Measurements from ENCODE around the gene C1orf21.

Gene C1orf21

GRCh38 chr1:184563308-184563707 is 176.5 kb downstream of the C1orf21 start:
- DNase-seq = no peak

DNA sequence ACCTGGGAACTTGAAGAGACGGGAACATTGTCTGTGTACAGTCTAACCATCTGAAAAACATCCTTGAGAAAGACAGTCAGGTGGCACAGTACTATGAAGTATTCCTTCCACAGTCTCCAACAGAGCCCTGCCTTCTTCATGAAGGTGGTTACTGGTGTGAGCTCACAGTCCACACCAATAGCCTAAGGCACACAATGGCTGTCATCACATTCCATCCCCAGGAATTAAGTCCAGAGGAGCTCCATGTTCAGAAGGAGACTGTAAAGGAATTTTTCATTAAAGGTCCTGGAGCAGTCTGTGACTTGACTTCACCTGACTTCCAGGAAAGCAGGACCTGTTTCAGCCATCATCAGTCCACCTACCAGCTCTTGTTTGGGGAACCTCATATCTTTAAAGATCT is 180.2 kb downstream of the C1orf21 start:
- DNase-seq = no peak

GRCh38 chr1:184567637-184568036 is 180.8 kb downstream of the C1orf21 start:
- DNase-seq = no peak

GRCh38 chr1:184568148-184568547 is 181.3 kb downstream of the C1orf21 start:
- no peak for DNase-seq

- no peak for DNase-seq
These were observed 182.3 kb downstream of the C1orf21 start for GRCh38 chr1:184569106-184569505.

DNA sequence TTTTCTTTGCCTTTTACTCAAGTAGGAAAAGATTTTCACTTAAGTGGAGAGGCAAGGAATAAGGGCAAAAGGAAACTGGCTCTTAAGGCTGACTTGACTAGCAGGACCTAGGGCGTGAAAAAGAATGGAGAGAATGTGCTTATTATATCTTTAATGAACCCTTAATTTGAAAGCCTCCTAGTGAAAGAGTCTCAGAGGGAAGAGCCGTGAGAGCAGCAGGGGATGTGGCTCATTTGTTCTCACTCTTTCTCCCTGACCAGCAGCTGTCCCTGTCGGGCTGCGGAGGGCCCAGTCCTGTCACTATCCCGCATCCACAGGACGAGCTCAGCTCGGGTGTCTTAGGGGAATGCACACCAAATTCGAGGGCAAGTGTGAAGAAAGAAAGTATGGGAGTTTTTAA is 187.8 kb downstream of the C1orf21 start:
- DNase-seq = no peak

GRCh38 chr1:184576822-184577221 is 190.0 kb downstream of the C1orf21 start:
- DNase-seq = no peak

DNA sequence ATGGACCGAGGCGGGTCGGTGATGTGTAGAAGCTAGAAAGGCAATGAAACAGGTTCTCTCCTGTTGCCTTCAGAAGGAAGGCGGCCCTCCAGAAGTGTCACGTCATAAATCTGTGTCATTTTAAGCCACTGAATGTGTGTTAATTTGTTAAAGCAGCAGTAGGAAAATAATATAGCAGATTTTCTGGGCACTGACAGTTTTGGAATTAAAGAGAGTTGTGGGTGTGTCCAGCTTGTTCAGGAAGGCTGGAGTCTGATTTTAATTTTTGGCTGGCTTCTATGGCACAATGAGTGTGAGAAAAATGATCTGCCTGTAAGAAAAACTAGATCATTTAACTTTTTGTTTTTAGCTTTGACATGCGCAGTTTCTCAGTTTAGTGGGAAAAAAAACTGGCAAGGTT is 190.5 kb downstream of the C1orf21 start:
- no peak for DNase-seq

GRCh38 chr1:184582411-184582810 is 195.6 kb downstream of the C1orf21 start:
- no peak for DNase-seq

- no peak for DNase-seq
These were observed 197.0 kb downstream of the C1orf21 start for GRCh38 chr1:184583849-184584248.

GRCh38 chr1:184588701-184589100 is 201.9 kb downstream of the C1orf21 start:
- no peak for DNase-seq

DNA sequence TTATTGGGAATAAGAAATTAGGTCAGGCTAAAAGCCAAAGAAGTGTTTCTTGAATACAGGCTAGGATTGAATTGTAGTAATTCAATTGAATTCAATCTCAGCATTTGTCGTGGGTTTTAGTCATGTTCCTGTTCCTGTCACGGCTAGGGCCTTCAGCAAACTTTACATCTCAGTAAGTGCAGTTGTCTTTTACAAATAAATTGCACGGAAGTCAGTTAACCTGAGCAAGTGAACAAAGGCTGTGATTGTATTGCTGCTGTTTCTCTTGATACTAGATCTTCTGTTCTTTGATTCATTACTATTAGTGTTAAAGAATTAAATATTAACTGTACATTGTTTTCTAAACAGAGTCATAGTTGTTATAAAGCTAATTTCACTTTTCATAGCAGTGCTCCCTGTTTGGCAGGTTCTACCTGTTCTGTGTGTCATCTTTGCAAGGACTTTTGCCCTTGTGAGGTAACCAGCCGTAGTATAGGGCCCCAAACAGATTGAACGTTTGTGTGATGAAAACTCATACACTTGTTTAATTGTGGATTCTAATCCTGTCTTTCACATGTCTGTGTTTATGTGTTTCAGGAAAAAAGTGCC is 203.4 kb downstream of the C1orf21 start:
- no peak for DNase-seq

DNA sequence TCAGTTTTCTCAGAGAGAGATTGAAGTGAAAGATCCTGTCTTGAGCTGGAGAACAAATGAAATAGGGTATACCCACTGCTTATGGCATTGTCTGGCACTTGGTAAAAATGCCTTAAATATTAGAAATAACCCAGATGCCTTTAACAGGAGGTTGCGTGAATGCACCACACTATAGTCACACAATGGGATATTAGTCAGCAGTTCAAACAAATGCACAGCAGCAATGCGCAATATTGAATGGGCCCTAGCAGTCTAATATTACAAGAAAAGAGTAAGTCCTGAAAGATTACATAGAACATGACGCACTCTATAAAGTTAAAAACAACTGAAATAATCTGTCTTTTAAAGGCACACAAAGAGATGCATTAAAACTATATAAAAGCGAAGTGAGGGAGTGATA is 206.8 kb downstream of the C1orf21 start:
- DNase-seq = no peak

DNA sequence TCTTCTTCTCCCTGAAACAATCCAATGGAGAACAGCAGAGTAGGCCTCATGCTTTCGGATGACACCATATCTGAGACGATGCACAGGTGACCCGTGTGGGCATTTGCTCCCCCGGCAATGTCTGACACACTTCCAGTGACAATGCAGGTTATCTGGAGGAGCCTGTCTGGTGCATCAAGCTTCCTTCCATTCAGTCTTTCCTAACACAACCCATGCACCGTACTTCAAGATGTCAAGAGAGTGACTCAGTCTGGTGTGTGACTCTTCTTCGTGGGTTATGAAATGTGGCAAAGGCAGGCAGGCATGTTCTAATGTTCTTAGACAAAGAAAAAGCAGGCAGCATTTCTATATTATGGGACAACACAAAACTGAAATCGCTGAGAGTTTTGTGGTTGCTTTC is 208.8 kb downstream of the C1orf21 start:
- no peak for DNase-seq

DNA sequence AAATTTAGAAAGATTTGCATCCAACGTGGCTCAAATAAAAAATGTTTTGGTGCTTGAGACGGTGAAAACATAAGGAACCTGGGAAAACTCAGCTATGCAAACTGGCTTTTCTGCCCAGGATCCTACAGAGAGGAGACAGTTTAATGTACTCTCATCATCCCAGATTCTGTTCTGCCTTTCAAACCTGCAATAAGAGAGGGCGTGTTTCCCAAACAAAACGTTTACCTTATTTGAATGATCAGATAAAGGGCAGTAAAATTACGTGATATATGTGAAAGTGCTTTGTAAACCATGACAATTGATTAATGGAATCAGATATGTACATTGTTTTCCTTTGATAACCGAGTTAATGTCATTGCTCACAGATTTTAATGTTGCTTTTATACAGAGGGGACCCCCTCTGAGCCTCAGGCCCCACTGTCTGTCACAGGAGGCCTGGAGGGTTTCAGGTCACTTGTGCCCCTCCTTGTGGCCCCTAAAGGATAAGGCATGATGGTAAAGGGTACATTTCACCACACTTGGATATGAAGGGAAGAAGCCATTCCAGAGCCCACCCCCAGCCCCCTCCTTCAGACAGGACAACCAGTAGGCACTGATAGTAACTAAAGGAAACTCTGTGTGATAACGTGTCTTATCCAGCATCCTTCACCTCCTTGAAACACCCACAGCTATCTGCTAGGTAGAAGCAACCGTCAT is 210.3 kb downstream of the C1orf21 start:
- DNase-seq = no peak

DNA sequence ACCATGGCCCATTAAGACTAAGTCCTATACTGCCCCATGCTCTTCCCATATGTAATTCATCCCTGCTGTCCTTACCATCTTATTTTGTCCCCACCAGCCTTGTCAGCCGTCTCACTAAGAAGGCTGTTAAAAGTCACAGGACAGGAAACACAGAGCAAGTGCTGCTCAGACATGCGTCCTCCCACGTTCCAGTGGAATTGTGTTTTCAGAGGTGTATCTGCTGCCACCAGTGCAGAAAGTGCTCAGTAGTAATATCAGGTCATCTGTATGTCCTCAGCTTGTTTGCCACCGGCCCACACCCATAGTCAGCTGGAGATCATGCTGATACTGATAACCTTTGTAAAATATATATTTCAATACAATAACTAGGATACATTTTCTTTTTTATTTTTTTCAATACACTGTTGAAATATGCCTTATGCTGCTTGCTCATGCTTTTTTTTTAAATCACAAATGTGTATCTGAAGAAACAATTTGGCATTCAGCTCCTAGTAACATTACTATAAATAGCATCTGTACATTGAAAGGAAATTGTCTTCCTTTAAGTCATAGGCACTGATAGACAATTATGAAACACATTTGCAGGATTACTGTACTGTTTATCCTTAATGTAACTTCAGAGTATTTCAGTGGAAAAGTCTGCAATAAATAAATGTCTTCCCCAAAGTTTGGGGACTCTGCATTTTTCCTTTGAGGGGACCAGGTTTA is 211.0 kb downstream of the C1orf21 start:
- DNase-seq = no peak

DNA sequence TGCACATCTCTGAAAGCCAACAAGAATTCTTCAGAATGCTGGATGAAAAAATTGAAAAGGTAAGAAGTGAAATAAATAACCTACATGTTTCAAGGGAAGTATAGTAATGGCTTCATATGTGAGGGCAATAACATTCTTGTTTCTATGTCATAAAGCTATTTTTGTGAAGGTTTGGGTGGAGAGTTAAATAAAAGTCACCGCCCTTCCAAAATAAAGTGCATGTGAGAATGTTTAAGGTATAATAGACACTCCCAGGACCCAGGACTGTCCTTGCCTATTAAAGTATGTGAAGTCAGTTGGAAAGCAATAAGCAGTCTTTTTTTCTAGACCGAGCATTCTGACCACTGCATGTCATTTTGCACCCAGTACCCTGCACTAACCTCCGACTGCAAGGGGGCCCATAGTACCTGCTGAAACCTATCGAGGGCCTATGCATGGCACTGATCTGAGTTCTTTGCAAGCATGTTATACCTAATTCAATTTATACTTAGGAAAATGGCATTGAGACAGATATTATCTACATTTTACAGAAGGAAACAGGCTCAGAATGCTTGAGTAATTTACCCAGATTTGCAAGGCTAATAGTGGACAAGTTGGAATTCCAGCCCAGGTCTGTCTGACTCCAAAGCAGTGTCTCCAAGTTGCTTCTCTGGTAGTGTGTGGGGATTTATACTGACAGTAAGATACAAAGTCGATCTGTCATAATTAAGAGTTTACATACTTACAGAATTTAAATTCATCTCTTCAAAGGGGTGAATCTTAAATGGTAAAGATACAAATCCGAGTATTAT is 211.8 kb downstream of the C1orf21 start:
- DNase-seq = no peak

GRCh38 chr1:184604152-184604900 is 217.5 kb downstream of the C1orf21 start:
- DNase-seq = no peak

DNA sequence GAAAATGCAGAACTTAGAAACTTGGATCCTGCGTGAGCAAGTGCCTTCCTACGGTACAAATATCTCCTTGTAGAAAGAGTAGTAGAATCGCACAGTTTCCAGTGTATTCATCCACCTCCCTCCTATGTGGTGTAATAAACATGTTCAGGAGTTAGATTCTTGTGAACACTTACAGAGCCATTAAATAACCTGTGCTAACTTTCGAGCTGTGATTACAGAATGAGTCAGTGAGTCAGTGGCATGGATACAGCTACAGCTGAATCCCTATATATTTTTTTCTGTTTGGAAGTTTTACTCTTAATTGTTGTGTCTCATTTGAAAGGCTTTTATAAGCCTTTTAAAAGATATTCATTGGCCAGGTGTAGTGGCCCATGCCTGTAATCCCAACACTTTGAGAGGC is 219.1 kb downstream of the C1orf21 start:
- no peak for DNase-seq

DNA sequence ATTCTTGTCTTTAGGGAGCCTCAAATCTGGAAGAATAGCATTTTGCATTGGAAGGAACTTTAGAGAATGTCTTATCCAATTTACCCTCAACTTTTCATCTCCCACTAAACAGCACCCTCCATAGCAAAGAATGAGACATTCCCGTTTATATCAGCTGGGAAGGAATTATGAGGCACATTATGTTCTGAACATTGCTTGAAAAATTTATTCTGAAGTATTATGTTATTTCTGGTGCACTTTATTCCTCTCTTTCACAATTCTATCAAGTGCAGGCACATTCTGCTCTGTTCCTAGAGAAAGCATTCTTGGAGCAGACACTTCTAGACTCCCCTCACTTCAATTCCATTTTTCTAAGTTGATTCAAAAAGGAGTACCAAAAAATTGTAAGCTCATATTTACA is 220.0 kb downstream of the C1orf21 start:
- no peak for DNase-seq

GRCh38 chr1:184608581-184608980 is 221.8 kb downstream of the C1orf21 start:
- no peak for DNase-seq

GRCh38 chr1:184608990-184609389 is 222.2 kb downstream of the C1orf21 start:
- no peak for DNase-seq
